K562 (cell line): ENCODE results near the gene HSPB1. TPM values are rescaled to one million over a fixed set of nuclear protein-coding genes. Genes with fewer than 3 reads are reported as not detected.
A peak's percentile ranks its signal among the peaks of the same experiment; 100 is the strongest.

Source experiments
- BRCA1 ChIP-seq, 2 experiments: fragments of 450-650 bp in 1 of 2; sonication (generic) in 1 of 2; formaldehyde crosslinking in 1 of 2; IDR thresholded peaks; 2 replicates each; pipeline versions ENCODE4 v1.5.0 to v1.6.1; 2017 to 2020; ENCODE audit warnings: mild to moderate bottlenecking in 1 of 2, missing genetic modification reagents in 1 of 2
- CBFB ChIP-seq: sonication (generic); formaldehyde crosslinking; IDR thresholded peaks from 2 replicates; pipeline ENCODE4 v1.4.0; 2020; ENCODE audit warnings: mild to moderate bottlenecking, missing genetic modification reagents
- CCAR2 ChIP-seq: fragments of 200-400 bp; formaldehyde crosslinking; IDR thresholded peaks from 2 replicates; pipeline ENCODE4 v1.6.1; 2017; ENCODE audit warnings: mild to moderate bottlenecking, low read depth, low read length
- CREB5 ChIP-seq: fragments of 250-450 bp; sonication (Bioruptor Pico); IDR thresholded peaks from 2 replicates; pipeline ENCODE4 v1.5.0; 2020; ENCODE audit warnings: mild to moderate bottlenecking
- E2F4 ChIP-seq: sonication (generic); formaldehyde crosslinking; IDR thresholded peaks from 2 replicates; pipeline ENCODE4 v1.8.0; 2022; ENCODE audit warnings: mild to moderate bottlenecking, low read depth, missing genetic modification reagents
- ETS2 ChIP-seq: IDR thresholded peaks from 2 replicates; pipeline ENCODE4 v1.6.1; 2016; ENCODE audit warnings: borderline replicate concordance, missing genetic modification characterization, mild to moderate bottlenecking, moderate library complexity, missing compliant biosample characterization; ENCODE audit not compliant: poor library complexity, severe bottlenecking
- FOSL1 ChIP-seq: fragments of 200-800 bp; sonication (Bioruptor generic); conservative IDR thresholded peaks from 2 replicates; pipeline ENCODE4 v1.6.1; 2016; ENCODE audit warnings: missing genetic modification characterization, missing compliant biosample characterization
- ID3 ChIP-seq, 2 experiments: fragments of 250-450 bp in 1 of 2; fragments of 450-650 bp in 1 of 2; sonication (Bioruptor Pico) in 1 of 2; IDR thresholded peaks; 2 replicates each; pipeline versions ENCODE4 v1.6.1 to v1.8.0; 2016 to 2021; ENCODE audit warnings: mild to moderate bottlenecking in 2 of 2, moderate library complexity in 2 of 2, missing compliant biosample characterization in 1 of 2, missing genetic modification characterization in 1 of 2
- MNT ChIP-seq, 2 experiments: fragments of 450-650 bp; conservative IDR thresholded peaks; 2 replicates each; pipeline ENCODE4 v1.6.1; 2017; ENCODE audit warnings: mild to moderate bottlenecking in 2 of 2, moderate library complexity in 2 of 2
- OTX1 ChIP-seq: fragments of 450-650 bp; formaldehyde crosslinking; IDR thresholded peaks from 2 replicates; pipeline ENCODE4 v1.4.0; 2022; ENCODE audit warnings: mild to moderate bottlenecking
- SMARCC2 ChIP-seq: fragments of 450-650 bp; IDR thresholded peaks from 2 replicates; pipeline ENCODE4 v1.6.1; 2017; ENCODE audit warnings: antibody characterized with exemption, moderate library complexity, mild to moderate bottlenecking, low read depth
- TRIM25 ChIP-seq: fragments of 450-650 bp; IDR thresholded peaks from 2 replicates; pipeline ENCODE4 v1.7.0; 2016; ENCODE audit warnings: borderline replicate concordance
- U2AF2 ChIP-seq: fragments of 200-400 bp; formaldehyde crosslinking; optimal IDR thresholded peaks from 2 replicates; pipeline ENCODE3; 2017; ENCODE audit warnings: low read depth, mild to moderate bottlenecking, low read length
- ZBTB11 ChIP-seq, 3 experiments: fragments of 200-800 bp in 1 of 3; fragments of 250-450 bp in 1 of 3; fragments of 450-650 bp in 1 of 3; sonication (Bioruptor Pico) in 1 of 3; sonication (Bioruptor generic) in 1 of 3; formaldehyde crosslinking in 1 of 3; IDR thresholded peaks; 2 replicates each; pipeline versions ENCODE4 v1.6.1 to v1.8.0; 2016 to 2022; ENCODE audit warnings: mild to moderate bottlenecking in 2 of 3, missing genetic modification characterization in 2 of 3, missing compliant biosample characterization in 1 of 3, moderate library complexity in 1 of 3
- polyA plus RNA-seq, 8 experiments: library from polyadenylated mRNA; depleted of rRNA in 4 of 8; stranded (reverse) in 5 of 8; unstranded in 3 of 8; fragments of >200 nt; fragmentation: Nextera tagmentation in 2 of 8; fragmentation: Illumina TruSeq in 1 of 8; extraction: Ambion mirVana in 2 of 8; extraction: Trizol in 1 of 8; gene quantifications; 2 replicates each; pipeline versions ENCODE4 v1.2.1 to v1.2.3, GENCODE V29; 2011 to 2014; ENCODE audit warnings: inconsistent platforms in 1 of 8, missing spikeins in 1 of 8
- total RNA-seq, 7 experiments: library from RNA; depleted of rRNA in 6 of 7; stranded (reverse); fragments of >200 nt in 6 of 7; fragmentation: Illumina TruSeq in 2 of 7; extraction: Trizol in 2 of 7; gene quantifications; 2 replicates each; pipeline versions ENCODE4 v1.2.1 to v1.2.3, GENCODE V29; 2011 to 2021; ENCODE audit warnings: low replicate concordance in 1 of 7

The HSPB1 gene
- total and polyA plus RNA-seq, 9 of the 15 experiments (the other 6 are each of a cell fraction or from before 2014, with no cell fraction given) = 27.1 to 522 (median 138) TPM

- TF ChIP-seq FOSL1 (tag) (no peak), SMARCC2 (no peak), E2F4 (no peak), CCAR2 (no peak), MNT (conservative IDR thresholded peaks at IDR 0.05) (peak; percentile 90 to 93), CREB5 (no peak), ETS2 (no peak), ID3 (CRISPR knock-in tag; IDR thresholded peaks at IDR 0.05) (no peak), ID3 (tag; IDR thresholded peaks at IDR 0.05) (no peak), BRCA1 (IDR thresholded peaks at IDR 0.05) (no peak), BRCA1 (CRISPR knock-in tag; IDR thresholded peaks at IDR 0.05) (no peak), OTX1 (CRISPR knock-in tag) (no peak), ZBTB11 (CRISPR knock-in tag; IDR thresholded peaks at IDR 0.05) (peak in 1 of 3 experiments; percentile 29; a peak in 1 of 6 replicates), CBFB (no peak), TRIM25 (no peak), U2AF2 (no peak)
Measured at GRCh38 chr7:76303202-76304147, 1.0 kb downstream of the HSPB1 start (continued).
